ENCODE data around the gene RC3H1.

- TF ChIP-seq POLR2A (IDR thresholded peaks at IDR 0.05) (no peak), CTCF (IDR thresholded peaks at IDR 0.05) (no peak), EP300 (IDR thresholded peaks at IDR 0.05) (no peak), POLR2AphosphoS5 (IDR thresholded peaks at IDR 0.05) (no peak)
Measured at GRCh38 chr1:174052621-174053020, 30.5 kb upstream of the RC3H1 start.

Data from gastroesophageal sphincter (tissue), 3 donors.